Ovary (tissue), 9 donors: Measurements from ENCODE around the gene SERPING1. TPM values are rescaled to one million over a fixed set of nuclear protein-coding genes. Genes with fewer than 3 reads are reported as not detected.

Source experiments
- DNase-seq, 5 donors: peaks; one replicate each; pipeline ENCODE4 v3.0.0-alpha.2; 2019 to 2020
- H3K27ac ChIP-seq, 2 donors: fragments of 200-600 bp; one replicate each; pipeline versions ENCODE4 v1.5.1 to v1.8.0; 2019 to 2022
- H3K27me3 ChIP-seq: fragments of 200-600 bp; one replicate; pipeline ENCODE4 v1.8.0; 2022
- H3K36me3 ChIP-seq: fragments of 200-600 bp; sonication (generic); one replicate; pipeline ENCODE4 v1.5.1; 2019
- H3K4me1 ChIP-seq: one replicate; pipeline ENCODE4 v1.8.1; 2013; ENCODE audit warnings: mild to moderate bottlenecking, moderate library complexity; ENCODE audit not compliant: insufficient read depth
- H3K4me3 ChIP-seq: fragments of 200-600 bp; sonication (generic); one replicate; pipeline ENCODE4 v1.5.1; 2017
- H3K9me3 ChIP-seq, 2 donors: fragments of 200-600 bp in 1 of 2; sonication (generic) in 1 of 2; one replicate each; pipeline versions ENCODE4 v1.5.1 to v1.8.1; 2013 to 2019; ENCODE audit warnings: mild to moderate bottlenecking in 1 of 2, moderate library complexity in 1 of 2
- EP300 ChIP-seq: sonication (generic); formaldehyde crosslinking; IDR thresholded peaks from one replicate; pipeline ENCODE4 v1.6.1; 2017; ENCODE audit warnings: antibody characterized with exemption
- POLR2A ChIP-seq: fragments of 450-650 bp; IDR thresholded peaks from one replicate; pipeline ENCODE4 v1.6.1; 2017; ENCODE audit warnings: antibody characterized with exemption, mild to moderate bottlenecking, moderate library complexity
- WGBS, 3 donors: extraction: QIAGEN DNeasy Blood & Tissue Kit in 1 of 3; methylation state at CpG; one replicate each; pipeline versions ENCODE4 v1.1.5 to v1.1.7; 2013 to 2017; 5-methylcytosine and 5-hydroxymethylcytosine counted together
- intact Hi-C, 4 donors: fragments of 100-400 bp; cut with DNase I; formaldehyde crosslinking; loops; one replicate each; pipeline versions ENCODE4 v1.11.0 to v1.15.1; 2022 to 2023
- microRNA counts: library from miRNA; unstranded; fragments of <30 nt; microRNA quantifications from one replicate; lab custom pipeline; 2016
- microRNA-seq, 3 donors: library from miRNA; unstranded; fragments of <30 nt; microRNA quantifications; one replicate each; pipeline versions ENCODE4 to v1.2.0, GENCODE V29; 2019 to 2020
- polyA plus RNA-seq, 2 donors: library from polyadenylated mRNA; stranded (reverse); fragments of 200-250 nt in 1 of 2; fragments of 350-450 nt in 1 of 2; fragmentation: Illumina TruSeq in 1 of 2; extraction: RNeasy Lipid Tissue Mini Kit (QIAGEN cat#74804) in 1 of 2; gene quantifications; one replicate each; pipeline ENCODE4 v1.2.3, GENCODE V29; 2013 to 2014
- small RNA-seq: library from RNA; depleted of rRNA; stranded (forward); fragments of <200 nt; gene quantifications from one replicate; pipeline ENCODE3, GENCODE V24; 2016
- total RNA-seq, 7 donors: library from RNA; depleted of rRNA in 2 of 7; stranded (reverse); fragments of >200 nt in 2 of 7; fragmentation: NEBNext Ultra II Directional in 3 of 7; extraction: Animal tissue kit (Norgen Biotek cat#: 25700) in 3 of 7; gene quantifications; one replicate each; pipeline versions ENCODE4 v1.1.0 to v1.2.4, GENCODE V29; 2016 to 2023
- TF ChIP-seq, protein P1 (sequence below), 3 donors: fragments of 450-650 bp in 2 of 3; fragments of 200-600 bp in 1 of 3; IDR thresholded peaks; one replicate each; pipeline versions ENCODE4 v1.5.1 to v1.8.0; 2016 to 2022; ENCODE audit warnings: antibody characterized with exemption in 3 of 3, mild to moderate bottlenecking in 1 of 3
- donor health status: DM: no; HTN: no; CAD: no; lungs with moderate emphysema.
- donor health status: DM: no; HTN: no; CAD: no.
- donor health status: Bipolar disorder and iron deficiency.
- donor health status: DM: yes; HTN: yes; CAD: no.
- donor health status: DM: no; HTN: no; CAD: no.
- donor health status: DM: yes; HTN: yes; CAD: no.

The SERPING1 gene
- total and polyA plus RNA-seq, 9 donors = 454 to 2,358 (median 729) TPM

DNA sequence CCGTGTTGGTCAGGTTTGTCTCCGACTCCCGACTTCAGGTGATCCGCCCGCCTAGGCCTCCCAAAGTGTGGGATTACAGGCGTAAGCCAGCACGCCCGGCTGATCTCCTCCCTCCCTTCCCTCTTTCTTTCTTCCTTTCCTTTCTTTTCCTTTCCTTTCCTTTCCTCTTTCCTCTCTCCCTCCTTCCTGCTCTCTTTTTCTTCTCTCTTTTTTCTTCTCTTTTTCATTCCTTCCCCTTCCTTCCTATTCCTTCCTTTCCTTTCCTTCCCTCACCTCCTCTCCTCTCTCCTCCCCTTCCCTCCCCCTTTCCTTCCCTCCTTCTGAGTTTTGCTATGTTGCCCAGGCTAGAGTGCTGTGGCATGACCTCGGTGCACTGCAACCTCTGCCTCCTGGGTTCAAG, 66.5 kb downstream of the SERPING1 start:
- no peaks in the 10 kb centered on the region for H3K27me3 ChIP-seq
- H3K4me1 ChIP-seq = no peaks in the 10 kb centered on the region
- 77 to 84% (median 83%) methylated on average over 9 of the region's 9 CpGs for WGBS, 3 donors
- H3K36me3 ChIP-seq = no peaks in the 10 kb centered on the region
- H3K27ac ChIP-seq = no peak overlapping the region
- DNase-seq = no peak
- no peak overlapping the region for H3K4me3 ChIP-seq
- no peak for TF ChIP-seq EP300
- TF ChIP-seq, protein P1, sequence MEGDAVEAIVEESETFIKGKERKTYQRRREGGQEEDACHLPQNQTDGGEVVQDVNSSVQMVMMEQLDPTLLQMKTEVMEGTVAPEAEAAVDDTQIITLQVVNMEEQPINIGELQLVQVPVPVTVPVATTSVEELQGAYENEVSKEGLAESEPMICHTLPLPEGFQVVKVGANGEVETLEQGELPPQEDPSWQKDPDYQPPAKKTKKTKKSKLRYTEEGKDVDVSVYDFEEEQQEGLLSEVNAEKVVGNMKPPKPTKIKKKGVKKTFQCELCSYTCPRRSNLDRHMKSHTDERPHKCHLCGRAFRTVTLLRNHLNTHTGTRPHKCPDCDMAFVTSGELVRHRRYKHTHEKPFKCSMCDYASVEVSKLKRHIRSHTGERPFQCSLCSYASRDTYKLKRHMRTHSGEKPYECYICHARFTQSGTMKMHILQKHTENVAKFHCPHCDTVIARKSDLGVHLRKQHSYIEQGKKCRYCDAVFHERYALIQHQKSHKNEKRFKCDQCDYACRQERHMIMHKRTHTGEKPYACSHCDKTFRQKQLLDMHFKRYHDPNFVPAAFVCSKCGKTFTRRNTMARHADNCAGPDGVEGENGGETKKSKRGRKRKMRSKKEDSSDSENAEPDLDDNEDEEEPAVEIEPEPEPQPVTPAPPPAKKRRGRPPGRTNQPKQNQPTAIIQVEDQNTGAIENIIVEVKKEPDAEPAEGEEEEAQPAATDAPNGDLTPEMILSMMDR (IDR thresholded peaks at IDR 0.05) = no peak
- no peak for TF ChIP-seq POLR2A
- intact Hi-C loops = loop anchor here in 1 of 4 donors (10.0 kb wide), 1 partner anchor 1891 kb away; no protein-coding TSS in a partner anchor
- no peaks in the 10 kb centered on the region for H3K9me3 ChIP-seq

MicroRNAs within 50 kb of the gene (microRNA counts, 767-probe panel; counts per million panel counts)
- microRNA hsa-miR-130a-3p (lab: Ali Mortazavi, UCI) = 6,138 counts per million, percentile 97 among the panel's probes with 10 or more counts

Small RNA genes lying within 50 kb of the gene (microRNA-seq; reads per million reads assigned to microRNA genes)
- 11,354 to 19,552 (median 11,445) reads per million in 3 donors for gene MIR130A

Small RNA genes lying within 50 kb of the gene (small RNA-seq; reads per million reads assigned to genes)
- gene MIR130A = 659 reads per million, percentile 96 among the genes with 10 or more reads in this experiment

Other genes with a start within 250 kb of the SERPING1 start
- not detected for gene PRG3, start 216.5 kb upstream of the SERPING1 start, total RNA-seq
- gene PRG3, start 216.5 kb upstream of the SERPING1 start, polyA plus RNA-seq = not detected
- not detected for gene PRG2, start 207.0 kb upstream of the SERPING1 start, total RNA-seq
- under 1 TPM in 1 of 2 donors, not detected in 1; 0.15 TPM for gene PRG2, start 207.0 kb upstream of the SERPING1 start, polyA plus RNA-seq
- gene SLC43A3, start 170.6 kb upstream of the SERPING1 start, total RNA-seq = 10 to 100 TPM; 17.0 to 47.2 (median 36.3) TPM
- 10 to 100 TPM; 21.2 to 69.3 TPM for gene SLC43A3, start 170.6 kb upstream of the SERPING1 start, polyA plus RNA-seq
- gene RTN4RL2, start 137.2 kb upstream of the SERPING1 start, total RNA-seq = 1 to 10 TPM in 2 of 7 donors, under 1 TPM in 5; 0.23 to 2.0 (median 0.83) TPM
- gene RTN4RL2, start 137.2 kb upstream of the SERPING1 start, polyA plus RNA-seq = under 1 TPM in 1 of 2 donors, not detected in 1; 0.53 TPM
- 10 to 100 TPM; 11.5 to 23.5 (median 18.6) TPM for gene SLC43A1, start 82.0 kb upstream of the SERPING1 start, total RNA-seq
- gene SLC43A1, start 82.0 kb upstream of the SERPING1 start, polyA plus RNA-seq = 10 to 100 TPM; 14.8 to 30.4 TPM
- 10 to 100 TPM; 23.4 to 42.0 (median 38.0) TPM for gene TIMM10, start 66.9 kb upstream of the SERPING1 start, total RNA-seq
- gene TIMM10, start 66.9 kb upstream of the SERPING1 start, polyA plus RNA-seq = 10 to 100 TPM; 32.0 to 36.2 TPM
- gene SMTNL1, start 60.1 kb upstream of the SERPING1 start, total RNA-seq = not detected
- gene SMTNL1, start 60.1 kb upstream of the SERPING1 start, polyA plus RNA-seq = not detected
- gene UBE2L6, start 30.0 kb upstream of the SERPING1 start, total RNA-seq = 10 to 100 TPM; 27.2 to 71.0 (median 59.7) TPM
- 100 to 1,000 TPM in 1 of 2 donors, 10 to 100 TPM in 1; 51.1 to 114 TPM for gene UBE2L6, start 30.0 kb upstream of the SERPING1 start, polyA plus RNA-seq
- 10 to 100 TPM in 1 of 7 donors, 1 to 10 TPM in 6; 2.1 to 12.9 (median 4.4) TPM for gene YPEL4, start 52.2 kb downstream of the SERPING1 start, total RNA-seq
- 10 to 100 TPM in 1 of 2 donors, 1 to 10 TPM in 1; 7.1 to 15.3 TPM for gene YPEL4, start 52.2 kb downstream of the SERPING1 start, polyA plus RNA-seq
- 10 to 100 TPM in 4 of 7 donors, 1 to 10 TPM in 3; 5.5 to 11.9 (median 11.1) TPM for gene CLP1, start 60.1 kb downstream of the SERPING1 start, total RNA-seq
- 10 to 100 TPM in 1 of 2 donors, 1 to 10 TPM in 1; 7.2 to 10.5 TPM for gene CLP1, start 60.1 kb downstream of the SERPING1 start, polyA plus RNA-seq
- gene ZDHHC5, start 70.4 kb downstream of the SERPING1 start, total RNA-seq = 10 to 100 TPM; 19.9 to 54.1 (median 39.9) TPM
- 10 to 100 TPM; 22.3 to 62.6 TPM for gene ZDHHC5, start 70.4 kb downstream of the SERPING1 start, polyA plus RNA-seq
- 10 to 100 TPM in 6 of 7 donors, 1 to 10 TPM in 1; 9.8 to 18.2 (median 13.0) TPM for gene MED19, start 114.5 kb downstream of the SERPING1 start, total RNA-seq
- gene MED19, start 114.5 kb downstream of the SERPING1 start, polyA plus RNA-seq = 10 to 100 TPM; 13.8 to 19.8 TPM
- 10 to 100 TPM; 31.5 to 86.2 (median 56.8) TPM for gene TMX2, start 114.9 kb downstream of the SERPING1 start, total RNA-seq
- 100 to 1,000 TPM in 1 of 2 donors, 10 to 100 TPM in 1; 63.3 to 130 TPM for gene TMX2, start 114.9 kb downstream of the SERPING1 start, polyA plus RNA-seq
- 100 to 1,000 TPM in 5 of 7 donors, 10 to 100 TPM in 2; 88.1 to 244 (median 107) TPM for gene SELENOH, start 143.8 kb downstream of the SERPING1 start, total RNA-seq
- gene SELENOH, start 143.8 kb downstream of the SERPING1 start, polyA plus RNA-seq = 100 to 1,000 TPM in 1 of 2 donors, 10 to 100 TPM in 1; 33.9 to 142 TPM
- gene BTBD18, start 154.1 kb downstream of the SERPING1 start, total RNA-seq = not detected
- gene BTBD18, start 154.1 kb downstream of the SERPING1 start, polyA plus RNA-seq = under 1 TPM in 1 of 2 donors, not detected in 1; 0.02 TPM
- 100 to 1,000 TPM in 6 of 7 donors, 10 to 100 TPM in 1; 58.4 to 134 (median 119) TPM for gene CTNND1, start 164.1 kb downstream of the SERPING1 start, total RNA-seq
- gene CTNND1, start 164.1 kb downstream of the SERPING1 start, polyA plus RNA-seq = 100 to 1,000 TPM in 1 of 2 donors, 10 to 100 TPM in 1; 40.3 to 153 TPM